ENCODE results near the gene SEMA3A. TPM values are rescaled to one million over a fixed set of nuclear protein-coding genes. Genes with fewer than 3 reads are reported as not detected.

SEMA3A gene
- total and polyA plus RNA-seq, 2 of the 13 experiments (the other 11 are each of a cell fraction or from before 2014, with no cell fraction given) = 0.29 to 1.2 TPM

DNA sequence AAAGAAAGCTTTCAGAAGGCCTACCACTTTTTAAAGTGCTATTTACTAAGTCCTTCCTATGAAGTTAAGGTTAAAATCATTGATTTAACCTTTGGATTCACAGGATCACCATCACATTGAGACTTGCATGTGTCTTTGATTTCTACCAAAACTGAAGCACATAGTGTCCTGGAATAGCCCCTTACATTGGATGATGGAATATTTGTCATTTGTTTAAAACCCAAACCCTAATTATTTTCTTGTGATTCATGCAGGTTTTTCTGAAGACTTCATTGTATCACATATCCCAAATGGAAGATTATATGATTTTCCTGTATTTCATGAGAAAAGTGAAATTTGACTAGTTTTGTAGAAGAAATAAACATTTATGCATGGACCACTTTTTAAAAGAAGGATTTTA is 3.3 kb downstream of the SEMA3A start (continued):
- TF ChIP-seq, protein P1, sequence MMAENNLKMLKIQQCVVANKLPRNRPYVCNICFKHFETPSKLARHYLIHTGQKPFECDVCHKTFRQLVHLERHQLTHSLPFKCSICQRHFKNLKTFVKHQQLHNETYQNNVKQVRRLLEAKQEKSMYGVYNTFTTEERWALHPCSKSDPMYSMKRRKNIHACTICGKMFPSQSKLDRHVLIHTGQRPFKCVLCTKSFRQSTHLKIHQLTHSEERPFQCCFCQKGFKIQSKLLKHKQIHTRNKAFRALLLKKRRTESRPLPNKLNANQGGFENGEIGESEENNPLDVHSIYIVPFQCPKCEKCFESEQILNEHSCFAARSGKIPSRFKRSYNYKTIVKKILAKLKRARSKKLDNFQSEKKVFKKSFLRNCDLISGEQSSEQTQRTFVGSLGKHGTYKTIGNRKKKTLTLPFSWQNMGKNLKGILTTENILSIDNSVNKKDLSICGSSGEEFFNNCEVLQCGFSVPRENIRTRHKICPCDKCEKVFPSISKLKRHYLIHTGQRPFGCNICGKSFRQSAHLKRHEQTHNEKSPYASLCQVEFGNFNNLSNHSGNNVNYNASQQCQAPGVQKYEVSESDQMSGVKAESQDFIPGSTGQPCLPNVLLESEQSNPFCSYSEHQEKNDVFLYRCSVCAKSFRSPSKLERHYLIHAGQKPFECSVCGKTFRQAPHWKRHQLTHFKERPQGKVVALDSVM (CRISPR knock-in tag; IDR thresholded peaks at IDR 0.05) = no peak
- TF ChIP-seq, protein P2, sequence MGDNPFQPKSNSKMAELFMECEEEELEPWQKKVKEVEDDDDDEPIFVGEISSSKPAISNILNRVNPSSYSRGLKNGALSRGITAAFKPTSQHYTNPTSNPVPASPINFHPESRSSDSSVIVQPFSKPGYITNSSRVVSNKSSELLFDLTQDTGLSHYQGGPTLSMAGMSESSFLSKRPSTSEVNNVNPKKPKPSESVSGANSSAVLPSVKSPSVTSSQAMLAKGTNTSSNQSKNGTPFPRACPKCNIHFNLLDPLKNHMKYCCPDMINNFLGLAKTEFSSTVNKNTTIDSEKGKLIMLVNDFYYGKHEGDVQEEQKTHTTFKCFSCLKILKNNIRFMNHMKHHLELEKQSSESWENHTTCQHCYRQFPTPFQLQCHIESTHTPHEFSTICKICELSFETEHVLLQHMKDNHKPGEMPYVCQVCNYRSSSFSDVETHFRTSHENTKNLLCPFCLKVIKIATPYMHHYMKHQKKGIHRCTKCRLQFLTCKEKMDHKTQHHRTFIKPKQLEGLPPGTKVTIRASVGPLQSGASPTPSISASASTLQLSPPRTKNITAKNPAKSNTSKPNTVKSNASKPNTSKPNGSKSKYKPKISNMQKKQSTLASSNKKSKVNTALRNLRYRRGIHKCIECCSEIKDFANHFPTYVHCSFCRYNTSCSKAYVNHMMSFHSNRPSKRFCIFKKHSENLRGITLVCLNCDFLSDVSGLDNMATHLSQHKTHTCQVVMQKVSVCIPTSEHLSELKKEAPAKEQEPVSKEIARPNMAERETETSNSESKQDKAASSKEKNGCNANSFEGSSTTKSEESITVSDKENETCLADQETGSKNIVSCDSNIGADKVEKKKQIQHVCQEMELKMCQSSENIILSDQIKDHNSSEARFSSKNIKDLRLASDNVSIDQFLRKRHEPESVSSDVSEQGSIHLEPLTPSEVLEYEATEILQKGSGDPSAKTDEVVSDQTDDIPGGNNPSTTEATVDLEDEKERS (CRISPR knock-in tag; IDR thresholded peaks at IDR 0.05) = no peak
- TF ChIP-seq TAF1 (CRISPR knock-in tag; IDR thresholded peaks at IDR 0.05) (no peak), CBFB (CRISPR knock-in tag; IDR thresholded peaks at IDR 0.05) (no peak), MYNN (CRISPR knock-in tag; IDR thresholded peaks at IDR 0.05; ENCODE audit: low read depth) (no peak), HES4 (CRISPR knock-in tag; IDR thresholded peaks at IDR 0.05; ENCODE audit: borderline replicate concordance) (no peak), KAT8 (CRISPR knock-in tag; IDR thresholded peaks at IDR 0.05) (no peak), DR1 (CRISPR knock-in tag; IDR thresholded peaks at IDR 0.05) (no peak), PRPF4 (IDR thresholded peaks at IDR 0.05; ENCODE audit: low read depth, low read length, poor library complexity, severe bottlenecking) (no peak), ZFP62 (CRISPR knock-in tag; IDR thresholded peaks at IDR 0.05) (no peak), MTF1 (CRISPR knock-in tag; IDR thresholded peaks at IDR 0.05) (no peak)
- TF ChIP-seq, protein P3, sequence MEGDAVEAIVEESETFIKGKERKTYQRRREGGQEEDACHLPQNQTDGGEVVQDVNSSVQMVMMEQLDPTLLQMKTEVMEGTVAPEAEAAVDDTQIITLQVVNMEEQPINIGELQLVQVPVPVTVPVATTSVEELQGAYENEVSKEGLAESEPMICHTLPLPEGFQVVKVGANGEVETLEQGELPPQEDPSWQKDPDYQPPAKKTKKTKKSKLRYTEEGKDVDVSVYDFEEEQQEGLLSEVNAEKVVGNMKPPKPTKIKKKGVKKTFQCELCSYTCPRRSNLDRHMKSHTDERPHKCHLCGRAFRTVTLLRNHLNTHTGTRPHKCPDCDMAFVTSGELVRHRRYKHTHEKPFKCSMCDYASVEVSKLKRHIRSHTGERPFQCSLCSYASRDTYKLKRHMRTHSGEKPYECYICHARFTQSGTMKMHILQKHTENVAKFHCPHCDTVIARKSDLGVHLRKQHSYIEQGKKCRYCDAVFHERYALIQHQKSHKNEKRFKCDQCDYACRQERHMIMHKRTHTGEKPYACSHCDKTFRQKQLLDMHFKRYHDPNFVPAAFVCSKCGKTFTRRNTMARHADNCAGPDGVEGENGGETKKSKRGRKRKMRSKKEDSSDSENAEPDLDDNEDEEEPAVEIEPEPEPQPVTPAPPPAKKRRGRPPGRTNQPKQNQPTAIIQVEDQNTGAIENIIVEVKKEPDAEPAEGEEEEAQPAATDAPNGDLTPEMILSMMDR (CRISPR knock-in tag; IDR thresholded peaks at IDR 0.05) = no peak
